Measurements from ENCODE around the gene MBD6.

The MBD6 gene

DNA sequence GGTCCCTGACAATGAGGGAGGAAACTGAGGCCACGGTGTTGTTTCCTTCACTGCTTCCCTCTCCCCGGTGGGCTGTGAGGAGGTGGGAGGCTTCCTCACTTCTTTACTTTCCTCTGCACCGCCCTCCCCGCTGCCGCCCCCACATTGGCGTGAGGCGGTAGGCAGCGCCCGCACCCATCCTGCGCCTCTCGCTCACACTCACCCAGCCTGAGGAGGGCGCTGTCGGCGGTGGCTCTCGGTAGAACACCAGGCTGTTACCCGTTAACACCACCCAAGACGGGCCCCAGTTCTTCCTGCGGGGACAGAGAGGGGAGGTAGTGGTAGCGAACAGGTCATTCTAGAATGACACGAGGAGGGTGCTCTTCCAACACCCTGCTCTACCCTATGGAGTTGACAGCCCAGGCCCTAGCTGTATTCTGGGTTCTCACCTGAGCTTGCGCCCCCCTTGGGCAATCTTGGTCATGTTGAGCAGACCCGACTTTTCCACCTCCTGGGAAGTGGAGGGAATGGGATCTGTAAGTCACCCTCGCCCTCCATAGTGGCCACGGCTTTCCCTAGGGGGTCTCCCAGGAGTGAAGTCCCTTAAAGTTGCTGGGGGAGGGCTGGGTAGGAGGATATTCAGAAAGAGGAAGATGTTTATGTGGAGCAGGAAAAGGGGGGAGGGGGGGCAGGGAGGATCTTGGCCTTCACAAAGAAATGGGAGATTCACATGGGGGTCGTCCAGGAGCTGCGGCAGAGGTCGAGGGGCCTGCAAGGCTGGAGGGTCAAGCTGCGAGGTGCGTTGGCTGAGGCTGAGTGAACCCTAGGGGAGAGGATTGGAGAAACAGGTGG, 46.2 kb upstream of the MBD6 start:
- TF ChIP-seq CTCF (IDR thresholded peaks at IDR 0.05; ENCODE audit: low read depth, low read length): no peak; the same call in 1 of the 2 replicates
- DNase-seq (ENCODE audit: extremely low read depth, low read depth): no peak

DNA sequence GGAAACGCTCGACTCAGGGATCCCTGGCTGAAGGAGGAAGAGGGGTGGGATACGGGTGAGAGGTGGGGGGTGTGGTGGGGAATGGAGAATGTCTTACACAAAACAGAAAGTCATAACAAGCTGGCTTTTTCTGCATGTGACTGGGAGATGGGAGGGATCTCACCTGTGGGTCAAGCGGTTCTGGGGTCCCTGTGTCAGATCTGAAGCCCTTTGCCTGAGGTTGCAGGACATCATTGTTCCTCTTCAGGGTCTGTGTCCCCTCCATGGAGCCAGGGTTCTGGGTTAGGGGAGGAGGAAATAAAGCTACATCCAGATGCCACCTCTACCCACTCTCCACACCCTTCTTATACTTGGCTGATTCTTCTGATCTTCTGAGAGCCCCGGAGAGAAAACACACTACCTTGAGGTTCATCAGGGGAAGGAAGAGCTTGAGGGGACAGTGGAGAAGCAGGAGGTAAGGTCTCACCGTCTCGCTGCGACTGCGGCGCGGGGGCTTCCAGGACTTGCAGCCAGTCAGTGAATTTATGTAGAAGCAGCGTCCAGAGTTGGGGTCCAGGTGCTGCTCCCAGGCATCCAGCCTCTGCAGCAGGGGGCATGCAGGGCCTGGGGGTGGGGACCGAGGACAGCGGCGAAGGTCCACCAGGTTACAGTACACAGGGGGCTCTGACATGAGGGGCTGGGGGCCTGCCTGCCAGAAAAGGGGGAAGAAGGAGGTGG, 45.5 kb upstream of the MBD6 start:
- DNase-seq (ENCODE audit: extremely low read depth, low read depth): no peak
- no peak for TF ChIP-seq CTCF (IDR thresholded peaks at IDR 0.05; ENCODE audit: low read depth, low read length)

GRCh38 chr12:57477710-57478681, 44.6 kb upstream of the MBD6 start:
- no peak for DNase-seq (ENCODE audit: extremely low read depth, low read depth)
- TF ChIP-seq CTCF (IDR thresholded peaks at IDR 0.05; ENCODE audit: low read depth, low read length): no peak

DNA sequence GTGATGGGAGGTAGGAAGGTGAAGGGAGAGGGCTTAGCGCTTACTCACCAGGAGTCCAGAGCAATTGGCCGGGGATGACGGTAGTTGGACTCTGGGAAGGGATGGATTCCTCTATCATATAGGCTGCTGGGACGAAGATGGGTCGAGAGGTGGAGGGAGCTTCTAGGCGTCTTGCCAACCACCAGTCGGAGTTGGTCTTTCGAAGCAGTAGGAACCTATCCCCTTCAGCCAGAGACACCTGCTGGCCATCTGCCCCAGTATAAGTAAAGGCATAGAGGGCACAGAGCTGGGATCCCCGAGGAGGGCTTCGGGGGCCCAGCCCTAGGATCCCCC, 43.6 kb upstream of the MBD6 start:
- TF ChIP-seq CTCF (IDR thresholded peaks at IDR 0.05; ENCODE audit: low read depth, low read length): no peak
- no peak for DNase-seq (ENCODE audit: extremely low read depth, low read depth)

DNA sequence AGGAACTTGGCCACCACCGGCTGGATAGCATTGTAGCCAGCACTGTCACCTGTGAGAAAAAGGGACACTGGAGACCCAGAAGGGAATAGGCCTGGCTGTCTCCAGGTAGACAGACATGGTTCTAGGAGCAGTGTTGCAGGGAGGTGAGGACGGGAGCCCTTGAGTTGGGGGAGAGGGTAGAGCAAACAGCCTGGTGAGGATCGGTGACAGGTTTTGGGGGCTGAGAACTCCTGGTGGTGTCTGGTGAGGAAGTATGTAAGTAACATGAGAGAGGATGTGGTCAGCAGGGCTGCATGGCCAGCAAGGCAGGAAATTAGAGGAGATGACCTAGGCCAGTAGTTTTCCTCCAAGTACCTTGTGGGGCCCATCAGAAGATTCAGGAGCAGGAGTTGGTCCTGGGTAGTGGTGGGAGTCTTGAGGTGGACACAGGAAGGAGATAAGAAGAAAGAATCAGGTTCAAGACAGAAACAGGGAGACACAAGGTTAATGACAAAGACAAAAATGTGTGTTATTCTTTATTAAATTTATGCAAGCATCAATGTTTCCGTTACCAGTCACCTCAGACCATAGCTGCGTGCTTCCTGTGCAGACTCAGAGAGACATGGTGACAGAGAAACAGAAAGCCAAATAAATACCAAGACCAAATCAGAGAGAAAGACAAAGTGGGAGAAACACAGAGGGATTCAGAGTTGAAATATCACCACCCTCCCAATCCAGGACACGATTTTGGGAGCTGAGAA, 43.1 kb upstream of the MBD6 start, which contains the start of gene ARHGAP9:
TSS of gene ARHGAP9 (minus strand) at position 491 of the 740 bp plus-strand sequence. CDS start at position 31, 460 bp downstream.
- no peak for DNase-seq (ENCODE audit: extremely low read depth, low read depth)
- TF ChIP-seq CTCF (IDR thresholded peaks at IDR 0.05; ENCODE audit: low read depth, low read length): no peak

- DNase-seq (ENCODE audit: extremely low read depth, low read depth): no peak
- no peak for TF ChIP-seq CTCF (IDR thresholded peaks at IDR 0.05; ENCODE audit: low read depth, low read length)
Observed at GRCh38 chr12:57481671-57482070, 41.0 kb upstream of the MBD6 start.

All from AG09319 (cell line).